Stimulated activated CD8-positive, alpha-beta memory T cell treated with anti-CD3 and anti-CD28 coated beads, Interleukin-7, amount 100 ng/mL, for 1 hour (primary cell): ENCODE data around the gene PPAT.
"Not testable (repeated sequence)": the region's sequence is repeated elsewhere in the genome, so short reads cannot be mapped to it uniquely, and the experiment has no call there.

Experiments
- DNase-seq, 2 donors: peaks; one replicate each; pipeline ENCODE4 v3.0.0-alpha.2; 2020; ENCODE audit warnings: low read depth in 2 of 2

PPAT gene

GRCh38 chr4:56435140-56435926 lies at the start of gene PPAT:
Gene PPAT (minus strand): TSS chr4:56435615. CDS start chr4:56435477, 138 bp downstream.
- DNase-seq = peak; percentile 97 to 99

- DNase-seq = no peak
These were observed 45.3 kb upstream of the PPAT start for GRCh38 chr4:56480691-56481090.

GRCh38 chr4:56477192-56477702 lies 41.8 kb upstream of the PPAT start:
- no peak for DNase-seq

GRCh38 chr4:56475917-56476316 lies 40.5 kb upstream of the PPAT start:
- DNase-seq = no peak

- DNase-seq = no peak
These were observed 34.2 kb upstream of the PPAT start for GRCh38 chr4:56469489-56470210.

DNA sequence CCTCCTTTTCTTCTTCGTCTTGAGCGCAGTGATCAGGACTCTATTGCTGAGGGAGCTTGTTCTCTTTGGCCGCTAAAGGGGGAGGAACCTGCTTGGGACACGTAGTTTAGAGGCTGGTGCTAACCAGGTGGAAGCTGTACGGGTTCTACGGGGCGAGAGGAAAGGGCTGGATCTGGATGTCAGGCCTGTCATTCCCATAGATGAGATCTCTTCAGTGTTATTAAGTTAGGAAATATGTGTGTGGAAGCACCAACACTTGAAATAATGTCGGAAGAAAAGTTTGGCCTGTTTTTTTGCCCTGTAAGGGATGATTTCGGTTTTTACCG lies 32.6 kb upstream of the PPAT start:
- DNase-seq = no peak

DNA sequence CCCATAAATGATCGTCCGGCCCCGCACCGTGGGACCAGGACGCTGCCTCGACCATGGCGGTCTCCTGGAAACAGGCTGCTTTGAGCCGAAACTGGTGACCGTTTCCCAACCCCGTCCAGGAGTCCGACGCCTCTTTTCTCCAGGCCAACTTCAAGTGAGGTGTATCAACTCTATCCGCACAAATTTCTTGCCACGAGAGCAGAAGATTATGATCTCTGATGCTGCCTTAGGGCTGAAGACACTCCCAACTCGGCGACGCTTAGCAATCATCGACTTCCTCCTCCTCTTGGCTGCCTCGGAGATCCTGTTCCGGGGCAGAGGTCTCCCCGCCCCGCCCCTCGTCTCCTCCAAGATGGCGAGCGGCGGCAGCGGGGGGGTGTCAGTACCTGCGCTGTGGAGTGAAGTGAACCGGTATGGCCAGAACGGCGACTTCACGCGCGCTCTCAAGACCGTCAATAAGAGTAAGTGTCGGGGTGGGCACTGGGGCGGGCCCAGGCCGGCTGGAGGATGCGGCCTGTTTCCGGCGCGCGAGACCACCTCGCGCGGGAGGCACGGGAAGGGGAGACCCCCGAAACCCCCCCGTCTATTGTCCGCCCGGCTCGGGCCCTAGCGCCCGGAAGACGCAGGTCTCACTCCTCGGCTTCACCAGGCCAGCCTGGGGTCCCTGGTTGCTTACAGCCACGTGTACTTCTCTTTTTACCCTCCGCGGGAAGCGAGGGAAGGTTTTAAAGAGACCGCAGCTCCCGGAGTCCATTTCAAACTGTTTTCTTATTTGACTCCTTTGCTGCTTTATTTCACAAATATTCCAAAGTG lies 32.1 kb upstream of the PPAT start, which contains the start of gene SRP72:
Gene SRP72 (plus strand): TSS at position 334 of the 813 bp plus-strand sequence. CDS start 19 bp downstream, at position 353.
- peak; percentile 73 to 83 for DNase-seq

DNA sequence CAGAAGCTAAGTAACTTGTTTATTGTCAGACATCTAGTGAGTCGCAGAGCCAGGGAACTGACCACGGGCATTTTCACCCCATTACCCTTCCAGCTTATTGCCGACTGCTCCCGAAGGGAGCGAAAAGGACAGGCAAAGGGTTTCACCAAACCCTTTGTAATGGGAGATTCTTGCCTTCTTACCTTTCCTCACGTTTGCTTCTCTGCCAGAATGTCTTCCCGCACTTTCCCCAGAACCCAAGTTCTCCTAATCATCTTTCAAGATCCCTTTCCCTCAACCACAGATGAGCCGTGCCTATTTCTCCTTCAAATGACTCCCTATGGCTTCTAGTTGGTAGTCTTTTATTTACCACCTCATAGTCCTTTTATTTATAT lies 31.5 kb upstream of the PPAT start:
- no peak for DNase-seq

GRCh38 chr4:56466296-56466761 lies 30.9 kb upstream of the PPAT start:
- DNase-seq = not testable (repeated sequence)

- no peak for DNase-seq
These were observed 30.3 kb upstream of the PPAT start for GRCh38 chr4:56465599-56466295.

DNA sequence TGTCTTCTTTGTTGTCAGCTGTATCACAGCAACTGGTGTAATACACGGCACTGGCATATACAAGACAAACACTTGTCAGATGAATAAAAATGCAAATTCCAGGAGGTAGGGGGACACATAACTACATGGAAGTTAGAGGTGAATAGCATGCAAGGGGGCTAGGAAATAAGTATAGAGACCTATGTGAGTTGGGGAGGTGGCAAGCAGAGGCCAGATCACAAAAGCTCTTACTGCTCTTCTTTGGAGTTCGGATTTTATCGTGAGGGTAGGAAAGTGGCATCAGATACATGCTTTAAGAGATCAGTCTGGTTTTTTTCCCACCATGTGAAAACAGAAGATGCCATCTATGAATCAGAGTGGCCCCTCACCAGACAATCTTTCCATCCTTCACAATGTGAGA lies 29.2 kb upstream of the PPAT start:
- no peak for DNase-seq

DNA sequence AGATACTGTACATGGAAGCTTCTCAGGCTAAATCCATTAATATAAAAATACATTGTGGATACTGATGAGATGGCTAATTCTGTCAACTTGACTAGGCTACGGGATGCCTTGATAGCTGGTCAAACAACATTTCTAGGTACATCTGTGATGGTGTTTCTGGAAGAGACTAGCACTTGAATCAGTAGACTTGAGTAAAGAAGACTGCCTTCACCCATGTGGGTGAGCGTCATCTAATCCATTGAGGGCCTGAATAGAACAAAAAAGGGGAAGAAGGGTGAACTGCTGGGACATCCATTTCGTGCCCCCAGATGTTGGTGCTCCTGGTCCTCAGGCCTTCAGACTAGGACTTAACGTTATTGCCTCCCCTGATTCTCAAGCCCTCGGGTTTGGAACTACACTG lies 28.3 kb upstream of the PPAT start:
- DNase-seq = no peak

DNA sequence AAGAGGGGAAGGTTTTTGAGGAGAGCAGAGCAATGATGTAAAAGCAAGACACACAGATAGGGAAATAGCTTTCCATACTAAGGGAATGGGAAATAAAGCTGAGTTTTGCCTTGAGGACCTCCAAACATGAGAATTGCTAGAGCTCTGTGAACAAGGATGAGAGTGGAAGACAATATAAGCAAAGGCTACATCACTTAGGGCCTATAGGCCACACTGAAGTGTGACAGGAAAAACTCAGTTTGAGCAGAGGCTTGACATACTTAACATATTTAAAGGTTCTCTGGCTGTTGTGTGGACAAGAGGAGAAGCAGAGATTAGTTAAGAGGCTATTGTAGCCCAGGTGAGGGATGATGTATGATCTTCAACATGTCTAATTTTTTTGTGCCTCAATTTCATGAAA lies 26.7 kb upstream of the PPAT start:
- no peak for DNase-seq

DNA sequence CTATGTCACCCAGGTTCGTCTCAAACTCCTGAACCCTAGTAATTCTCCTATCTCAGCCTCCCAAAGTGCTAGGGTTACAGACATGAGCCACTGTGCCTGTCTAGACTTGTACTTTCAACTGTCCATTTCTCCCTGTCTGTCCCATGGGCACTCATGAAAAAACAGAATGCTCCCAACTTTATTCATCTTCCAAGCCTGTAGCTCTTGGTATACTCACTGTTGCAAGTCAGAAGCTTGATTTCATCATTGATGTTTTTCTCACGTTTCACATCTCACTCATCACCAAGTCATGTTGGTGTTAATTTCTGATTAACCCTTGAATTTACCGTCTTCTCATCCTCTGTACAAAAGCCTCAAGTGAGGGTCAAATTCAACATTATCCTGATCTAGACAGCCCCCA lies 24.7 kb upstream of the PPAT start:
- no peak for DNase-seq

DNA sequence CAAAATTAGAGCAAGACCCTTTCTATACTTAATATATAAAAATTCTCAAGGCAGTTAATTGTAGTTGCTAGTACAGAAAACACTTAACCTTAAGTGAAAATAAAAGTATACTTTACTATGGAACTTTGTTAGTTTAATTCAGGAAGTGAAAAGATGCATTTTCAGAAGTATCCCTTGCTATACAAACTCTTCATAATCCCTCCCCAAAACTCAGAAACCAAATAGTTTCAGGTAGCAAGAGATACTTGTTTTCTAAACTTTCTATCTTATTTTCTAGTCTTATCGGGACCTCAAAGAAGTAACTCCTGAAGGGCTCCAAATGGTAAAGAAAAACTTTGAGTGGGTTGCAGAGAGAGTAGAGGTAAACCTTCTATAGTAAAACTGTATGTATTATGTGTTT lies 14.9 kb upstream of the PPAT start:
- no peak for DNase-seq

- not testable (repeated sequence) for DNase-seq
These were observed 14.1 kb upstream of the PPAT start for GRCh38 chr4:56449475-56449874.

GRCh38 chr4:56448301-56448700 lies 12.9 kb upstream of the PPAT start:
- no peak for DNase-seq

DNA sequence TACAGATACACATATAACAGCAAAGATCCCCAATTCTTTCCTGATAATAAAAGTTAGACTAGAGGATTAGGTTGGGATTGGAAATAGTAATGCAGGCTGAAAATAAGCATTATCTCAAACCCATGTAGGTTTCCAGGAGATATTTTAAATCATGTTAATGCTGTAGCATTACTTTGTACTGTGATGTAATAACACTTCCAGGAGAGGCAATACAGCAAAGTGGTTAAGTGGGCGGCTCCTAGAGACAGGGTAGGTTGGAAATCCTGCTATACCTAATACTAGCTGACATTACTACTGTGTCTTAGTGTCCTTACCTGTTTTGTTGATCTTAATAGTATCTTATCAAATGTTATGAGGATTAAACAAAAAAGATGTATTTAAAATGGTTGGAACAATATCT lies 10.3 kb upstream of the PPAT start:
- no peak for DNase-seq

- DNase-seq = no peak
These were observed 9.3 kb upstream of the PPAT start for GRCh38 chr4:56444719-56445118.

DNA sequence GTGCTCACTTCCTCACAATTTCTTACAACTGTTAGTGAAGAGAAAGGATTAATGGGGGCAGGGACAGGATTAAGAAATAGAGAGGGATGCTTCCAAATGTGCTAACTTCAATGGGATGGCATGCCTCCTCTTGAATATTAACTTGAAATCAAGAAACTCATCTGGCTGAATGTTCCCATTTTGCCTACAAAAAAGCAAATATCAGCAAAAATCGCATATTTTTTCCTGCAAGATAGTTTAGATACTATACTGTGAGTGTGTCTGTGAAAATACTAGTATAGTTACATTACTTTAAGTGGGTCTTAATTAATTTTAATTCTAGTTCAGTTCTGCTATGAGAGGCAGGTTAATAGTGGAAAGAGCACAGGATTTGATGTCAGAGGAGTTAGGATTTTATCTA lies 5.6 kb upstream of the PPAT start:
- DNase-seq = no peak

- DNase-seq = no peak
These were observed 3.4 kb upstream of the PPAT start for GRCh38 chr4:56438766-56439165.
